ENCODE measurements around the gene PLEKHA1.

The PLEKHA1 gene

DNA sequence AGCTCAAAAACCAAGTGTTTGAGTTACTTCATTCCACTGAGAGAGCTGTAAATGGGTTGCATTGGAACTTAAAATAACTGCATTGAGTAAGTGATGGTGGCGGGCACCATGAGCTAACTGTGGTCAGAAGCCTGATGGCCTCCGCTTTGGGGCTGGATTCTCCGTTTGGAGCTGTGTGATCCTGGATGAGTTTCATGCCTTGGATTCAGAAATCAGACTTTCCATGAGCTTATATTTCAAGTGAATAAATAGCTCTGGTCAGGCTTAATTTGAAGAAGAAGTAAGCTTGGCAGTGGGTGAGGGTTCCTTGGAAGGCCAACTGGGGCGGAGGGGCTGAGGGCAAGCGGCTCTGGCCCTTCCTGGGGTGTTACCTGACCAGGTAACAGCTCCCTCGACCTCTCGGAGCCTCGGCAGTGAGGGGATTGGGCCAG is 92.5 kb downstream of the PLEKHA1 start:
- ATAC-seq (replicated peaks) (no peak), DNase-seq (no peak)
- Mint-ChIP-seq H3K9me3 (no peaks in the 10 kb centered on the region), H3K36me3 (ENCODE audit: insufficient read depth) (no peaks in the 10 kb centered on the region), H3K4me1 (ENCODE audit: low read depth in 2 of 2) (peaks cover 9 to 13% of the 10 kb centered on the region in 2 donors), H3K27ac (no peak overlapping the region), H3K4me3 (no peak overlapping the region), H3K27me3 (peaks cover 41 to 50% of the 10 kb centered on the region in 2 donors)

DNA sequence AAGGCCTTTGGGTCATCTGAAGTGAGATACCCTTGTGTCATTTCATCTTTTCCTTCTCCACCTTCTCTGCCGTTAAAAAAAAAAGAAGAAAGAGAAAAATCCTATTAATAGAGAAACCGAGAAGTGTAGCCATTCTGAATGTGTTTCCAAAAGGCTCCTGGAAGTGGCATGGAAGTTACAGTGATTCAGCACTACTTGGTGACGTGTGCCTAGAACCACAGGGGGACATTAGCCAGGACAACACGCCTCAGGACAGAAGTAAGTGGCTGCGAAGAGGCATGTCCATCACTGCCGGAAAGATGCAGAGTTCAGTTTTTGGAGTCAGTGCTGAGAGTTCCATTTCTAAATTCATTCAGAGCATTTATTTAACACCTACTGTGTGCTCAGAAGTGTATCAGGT is 93.2 kb downstream of the PLEKHA1 start:
- Mint-ChIP-seq H3K36me3 (ENCODE audit: insufficient read depth) (no peaks in the 10 kb centered on the region), H3K4me3 (no peak overlapping the region), H3K9me3 (no peaks in the 10 kb centered on the region), H3K27me3 (peaks cover 37 to 46% of the 10 kb centered on the region in 2 donors), H3K4me1 (ENCODE audit: low read depth in 2 of 2) (peaks cover 4 to 9% of the 10 kb centered on the region in 2 donors), H3K27ac (no peak overlapping the region)
- no peak for DNase-seq
- no peak for ATAC-seq (replicated peaks)

DNA sequence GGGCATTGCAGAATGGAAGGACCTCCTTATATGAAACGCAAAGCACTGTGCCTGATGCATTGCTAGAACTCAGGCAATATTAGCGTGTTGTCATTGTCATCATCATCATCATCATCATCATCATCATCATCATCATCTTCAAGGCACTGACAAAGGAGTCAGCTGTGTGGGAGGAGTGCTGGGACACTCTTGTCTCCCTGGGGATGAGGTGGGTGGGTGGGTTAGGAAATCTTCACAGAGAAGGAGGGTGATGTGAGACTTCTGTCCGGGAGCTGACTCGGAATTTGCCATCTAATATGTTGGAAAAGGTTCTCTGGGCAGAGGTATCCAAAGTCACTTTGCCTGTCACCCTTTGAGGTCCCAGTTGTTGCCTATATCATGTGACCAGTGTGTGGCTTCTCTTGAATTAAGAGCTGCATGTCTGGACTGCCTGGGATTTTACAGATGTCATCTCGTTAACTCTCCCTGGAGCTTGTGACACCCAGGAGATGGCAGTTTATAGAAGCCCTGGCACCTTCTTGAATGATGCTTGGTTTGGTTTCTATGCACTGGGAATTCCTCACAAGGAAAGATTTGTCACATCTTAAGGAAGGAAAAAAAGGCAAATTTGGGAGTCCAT is 93.9 kb downstream of the PLEKHA1 start:
- Mint-ChIP-seq H3K27ac (no peak overlapping the region), H3K4me1 (ENCODE audit: low read depth in 2 of 2) (peaks cover 0 to 5% of the 10 kb centered on the region in 2 donors), H3K27me3 (peaks cover 29 to 39% of the 10 kb centered on the region in 2 donors), H3K9me3 (no peaks in the 10 kb centered on the region), H3K4me3 (no peak overlapping the region), H3K36me3 (ENCODE audit: insufficient read depth) (no peaks in the 10 kb centered on the region)
- ATAC-seq (replicated peaks) (no peak), DNase-seq (no peak)

DNA sequence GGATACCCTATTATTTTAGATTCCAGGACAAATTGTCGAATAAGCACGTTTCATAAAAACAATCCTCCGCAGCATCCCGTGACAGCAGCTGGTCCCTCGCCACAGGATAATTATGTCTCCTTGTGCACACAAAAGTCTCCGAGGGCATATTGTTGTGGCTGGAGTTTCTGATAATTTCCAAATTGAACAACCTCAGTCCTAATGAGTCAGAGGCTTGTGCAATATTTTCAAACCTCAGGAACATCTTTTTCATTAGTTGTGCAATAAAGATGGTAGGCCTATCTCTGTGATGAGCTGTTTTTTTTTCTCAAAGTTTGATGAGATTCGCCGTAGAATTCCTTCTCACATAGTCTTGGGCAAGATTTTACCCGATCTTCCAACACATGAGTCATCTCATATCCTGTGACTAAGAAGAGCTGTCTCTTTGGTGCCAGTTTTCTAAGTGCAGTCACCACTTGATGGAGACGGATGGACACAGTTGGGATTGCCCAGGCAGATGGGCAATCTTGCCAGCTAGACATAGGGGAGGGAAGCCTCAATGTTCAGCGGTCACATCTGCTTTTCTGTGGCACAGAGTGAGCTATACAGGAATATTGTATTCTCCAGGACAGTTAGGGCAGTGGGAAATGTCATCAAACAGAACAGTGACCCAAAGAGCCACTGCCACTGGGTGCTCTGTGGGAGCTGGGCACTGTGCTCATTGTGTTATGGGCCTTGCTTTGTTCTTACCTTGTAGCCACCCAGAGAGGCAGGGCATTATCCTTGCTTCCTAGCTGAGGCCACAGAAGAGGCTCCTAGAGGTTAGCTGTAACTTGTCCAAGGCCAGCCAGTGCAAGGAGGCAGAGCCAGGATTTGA is 94.6 kb downstream of the PLEKHA1 start:
- no peak overlapping the region for H3K4me3 Mint-ChIP-seq
- no peaks in the 10 kb centered on the region for H3K9me3 Mint-ChIP-seq
- no peaks in the 10 kb centered on the region for H3K36me3 Mint-ChIP-seq (ENCODE audit: insufficient read depth)
- peaks cover 25 to 35% of the 10 kb centered on the region in 2 donors for H3K27me3 Mint-ChIP-seq
- ATAC-seq (replicated peaks) (no peak), DNase-seq (no peak)
- H3K4me1 Mint-ChIP-seq (ENCODE audit: low read depth in 2 of 2): peaks cover under 1 to 2% of the 10 kb centered on the region in 2 donors
- no peak overlapping the region for H3K27ac Mint-ChIP-seq

DNA sequence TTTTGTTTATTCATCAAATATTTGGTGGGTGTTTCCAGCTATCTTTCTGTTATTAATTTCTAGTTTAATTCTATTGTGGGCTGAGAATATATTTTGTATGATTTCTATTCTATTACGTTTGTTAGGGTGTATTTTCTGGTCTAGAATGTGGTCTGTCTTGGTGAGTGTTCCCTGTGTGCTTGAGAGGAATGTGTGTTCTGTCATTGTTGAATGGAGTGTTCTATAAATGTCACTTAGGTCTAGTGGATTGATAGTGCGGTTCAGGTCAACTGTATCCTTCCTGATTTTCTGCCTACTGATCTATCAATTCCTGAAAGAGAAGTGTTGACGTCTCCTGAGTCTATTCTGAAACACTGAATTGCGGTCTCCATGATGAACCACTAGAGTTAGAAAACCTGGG is 95.3 kb downstream of the PLEKHA1 start:
- Mint-ChIP-seq H3K4me1 (ENCODE audit: low read depth in 2 of 2) (peaks cover 3 to 5% of the 10 kb centered on the region in 2 donors), H3K27ac (no peak overlapping the region), H3K4me3 (no peak overlapping the region)

DNA sequence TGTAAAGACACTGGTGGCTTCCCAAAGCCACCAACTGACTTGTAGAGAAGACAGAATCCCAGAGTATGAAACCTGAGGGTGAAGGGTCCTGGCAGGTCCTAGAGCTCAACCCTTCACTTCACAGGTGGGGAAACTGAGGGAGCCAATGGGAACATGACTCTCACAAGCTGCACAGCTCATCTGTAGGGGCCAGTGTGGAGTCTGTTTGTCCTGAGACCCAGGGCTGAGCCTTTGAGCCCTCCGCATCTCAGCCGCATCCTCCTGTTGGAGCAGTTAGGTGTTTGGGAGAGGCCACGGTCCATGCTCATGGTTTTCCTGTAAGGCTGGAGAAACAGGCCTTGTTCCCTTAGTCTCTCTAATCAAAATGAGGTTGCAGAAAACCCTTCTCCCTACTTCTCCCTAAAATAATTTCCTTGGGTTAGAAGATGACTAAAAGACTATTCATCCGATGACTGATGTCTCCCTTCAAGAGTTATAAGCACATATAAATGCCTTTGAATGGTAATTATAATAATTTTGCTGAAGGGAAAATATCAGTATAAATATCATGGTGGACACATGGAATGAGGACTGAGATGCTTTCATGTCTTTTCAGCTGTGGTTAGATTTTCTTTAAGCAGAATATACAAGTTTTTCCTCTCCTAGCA is 97.1 kb downstream of the PLEKHA1 start:
- Mint-ChIP-seq H3K27me3 (peaks cover 39 to 40% of the 10 kb centered on the region in 2 donors), H3K4me1 (ENCODE audit: low read depth in 2 of 2) (peaks cover 3 to 5% of the 10 kb centered on the region in 2 donors), H3K4me3 (no peak overlapping the region), H3K9me3 (no peaks in the 10 kb centered on the region), H3K27ac (no peak overlapping the region), H3K36me3 (ENCODE audit: insufficient read depth) (no peaks in the 10 kb centered on the region)
- DNase-seq: no peak
- no peak for ATAC-seq (replicated peaks)

More for the DNA sequence above, 95.3 kb downstream of the PLEKHA1 start:
- Mint-ChIP-seq H3K27me3 (peaks cover 32 to 39% of the 10 kb centered on the region in 2 donors), H3K9me3 (no peaks in the 10 kb centered on the region), H3K36me3 (ENCODE audit: insufficient read depth) (no peaks in the 10 kb centered on the region)
- ATAC-seq (replicated peaks): no peak
- DNase-seq: no peak

DNA sequence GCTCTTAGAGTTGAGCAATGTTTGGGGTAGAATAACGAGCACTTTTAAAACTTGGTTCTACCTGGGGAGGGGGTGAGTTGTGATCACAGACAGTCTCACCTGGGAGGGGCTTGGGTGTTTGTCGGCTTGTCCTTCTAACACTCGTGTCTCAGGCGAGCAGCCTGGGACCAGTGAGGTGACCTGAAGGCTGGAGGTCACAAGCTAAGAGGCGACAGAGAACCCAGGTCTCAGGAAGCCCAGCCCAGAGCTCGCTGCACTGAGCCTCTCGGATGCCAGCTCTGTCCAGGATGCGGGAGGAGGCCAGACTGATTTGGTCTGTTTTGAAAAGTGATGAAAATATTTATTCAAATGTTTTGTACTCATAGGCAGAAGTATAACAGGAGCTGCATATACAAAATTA is 98.6 kb downstream of the PLEKHA1 start:
- H3K27me3 Mint-ChIP-seq: peaks cover 34 to 35% of the 10 kb centered on the region in 2 donors

DNA sequence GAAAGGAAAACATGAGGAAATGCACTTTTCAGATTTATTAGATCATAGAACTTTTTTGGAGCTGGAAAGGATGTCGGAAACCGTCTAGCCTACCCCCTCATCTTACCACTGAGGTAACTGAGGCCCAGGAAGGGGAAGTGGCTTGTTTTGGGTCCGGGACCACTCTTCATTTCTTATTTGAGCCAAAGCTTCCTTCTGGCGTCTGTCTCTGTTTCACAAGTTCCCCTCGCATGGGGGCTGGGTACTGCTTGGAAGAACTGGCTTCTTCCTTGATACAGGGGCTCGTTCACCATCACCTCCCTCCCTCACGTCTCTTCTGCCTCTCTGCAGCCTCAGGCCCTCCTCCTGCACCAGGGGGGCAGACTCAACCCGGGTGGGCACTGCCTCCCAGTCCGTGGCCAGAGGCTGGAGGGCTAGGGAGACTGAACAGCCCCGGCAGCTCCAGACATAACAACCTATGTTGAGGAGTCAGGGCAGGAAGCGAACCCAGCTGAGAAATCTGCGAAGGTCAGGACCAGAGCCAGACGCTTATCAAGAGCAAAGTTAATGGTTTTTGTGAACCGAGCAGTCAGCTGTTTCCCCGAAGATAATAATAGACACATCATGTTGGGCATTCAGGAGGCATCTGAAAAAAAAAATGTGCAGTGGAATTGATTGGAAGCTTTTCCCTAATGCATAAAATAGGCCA is 99.8 kb downstream of the PLEKHA1 start:
- Mint-ChIP-seq H3K27me3 (peaks cover 40 to 41% of the 10 kb centered on the region in 2 donors), H3K4me1 (ENCODE audit: low read depth in 2 of 2) (peaks cover 3 to 5% of the 10 kb centered on the region in 2 donors), H3K9me3 (no peaks in the 10 kb centered on the region), H3K27ac (peak overlapping the region in 1 of 2 donors; percentile 81), H3K4me3 (no peak overlapping the region), H3K36me3 (ENCODE audit: insufficient read depth) (no peaks in the 10 kb centered on the region)
- ATAC-seq (replicated peaks) (no peak), DNase-seq (no peak)

More for the DNA sequence above, 98.6 kb downstream of the PLEKHA1 start:
- Mint-ChIP-seq H3K4me3 (no peak overlapping the region), H3K9me3 (no peaks in the 10 kb centered on the region), H3K4me1 (ENCODE audit: low read depth in 2 of 2) (peaks cover 3 to 5% of the 10 kb centered on the region in 2 donors), H3K27ac (no peak overlapping the region), H3K36me3 (ENCODE audit: insufficient read depth) (no peaks in the 10 kb centered on the region)
- DNase-seq (no peak), ATAC-seq (replicated peaks) (no peak)

DNA sequence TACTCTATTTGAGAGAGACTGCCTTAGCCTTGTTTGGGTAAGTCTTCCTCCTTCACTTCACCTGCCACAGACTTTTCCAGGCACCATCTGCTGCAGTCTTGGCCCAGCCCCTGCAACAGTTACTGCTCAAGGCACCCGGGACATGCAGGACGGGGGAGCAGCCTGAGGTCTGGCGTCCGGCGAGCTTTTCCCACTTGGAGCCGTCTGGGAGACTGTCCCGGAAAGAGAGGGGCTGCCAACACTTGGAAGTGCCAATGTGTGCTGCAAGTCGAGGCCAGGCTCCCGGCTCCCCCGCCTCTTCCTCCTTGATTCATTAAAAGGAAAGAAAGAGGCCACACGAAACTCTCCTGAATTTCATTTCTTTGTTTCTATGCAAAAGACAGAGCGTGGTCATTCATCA is 100.6 kb downstream of the PLEKHA1 start:
- ATAC-seq (replicated peaks) (no peak), DNase-seq (no peak)
- Mint-ChIP-seq H3K4me3 (no peak overlapping the region), H3K4me1 (ENCODE audit: low read depth in 2 of 2) (peaks cover 3 to 5% of the 10 kb centered on the region in 2 donors), H3K27ac (no peak overlapping the region), H3K27me3 (peaks cover 43 to 49% of the 10 kb centered on the region in 2 donors), H3K36me3 (ENCODE audit: insufficient read depth) (no peaks in the 10 kb centered on the region), H3K9me3 (no peaks in the 10 kb centered on the region)

DNA sequence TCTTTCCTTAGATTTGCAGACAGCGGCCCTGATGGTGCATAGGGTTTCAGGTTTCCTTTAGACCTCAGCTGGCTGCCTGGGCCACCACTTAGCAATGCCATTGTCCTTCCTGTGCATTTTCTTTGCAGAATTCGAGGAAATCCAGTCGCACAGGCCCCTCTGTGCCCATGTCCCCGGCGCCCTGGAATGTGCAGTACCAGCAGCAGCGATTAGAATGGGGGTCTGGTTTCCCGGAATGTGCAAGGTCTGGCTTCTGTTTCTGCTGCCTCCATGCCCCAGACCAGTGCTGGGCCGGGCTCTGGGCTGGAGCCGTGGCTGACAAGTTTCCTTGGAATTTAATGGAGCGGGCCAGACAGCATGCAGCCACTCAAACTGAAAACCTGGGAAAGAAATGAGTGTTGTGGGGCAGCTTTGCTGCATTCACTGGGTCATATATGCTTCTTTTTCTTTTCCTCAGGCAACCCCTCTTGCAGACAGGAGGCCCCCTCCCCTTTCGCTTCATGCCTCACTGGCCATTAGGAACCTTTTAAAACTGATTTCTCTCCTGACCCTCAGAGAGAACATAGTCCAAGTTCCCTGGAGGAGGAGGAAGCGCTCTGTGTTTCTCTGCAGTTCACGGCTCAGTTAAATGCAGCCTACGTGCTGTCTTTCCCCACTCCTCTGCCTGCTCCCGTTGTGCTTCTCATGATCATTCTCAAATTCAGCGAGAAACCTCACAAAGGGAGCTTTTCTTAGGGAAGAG is 101.3 kb downstream of the PLEKHA1 start:
- ATAC-seq (replicated peaks) (no peak), DNase-seq (no peak)
- H3K36me3 Mint-ChIP-seq (ENCODE audit: insufficient read depth): peaks cover 4% of the 10 kb centered on the region
- H3K27me3 Mint-ChIP-seq: peaks cover 42 to 49% of the 10 kb centered on the region in 2 donors
- H3K4me1 Mint-ChIP-seq (ENCODE audit: low read depth in 2 of 2): peaks cover 3 to 5% of the 10 kb centered on the region in 2 donors
- no peak overlapping the region for H3K27ac Mint-ChIP-seq
- no peak overlapping the region for H3K4me3 Mint-ChIP-seq
- H3K9me3 Mint-ChIP-seq: no peaks in the 10 kb centered on the region

DNA sequence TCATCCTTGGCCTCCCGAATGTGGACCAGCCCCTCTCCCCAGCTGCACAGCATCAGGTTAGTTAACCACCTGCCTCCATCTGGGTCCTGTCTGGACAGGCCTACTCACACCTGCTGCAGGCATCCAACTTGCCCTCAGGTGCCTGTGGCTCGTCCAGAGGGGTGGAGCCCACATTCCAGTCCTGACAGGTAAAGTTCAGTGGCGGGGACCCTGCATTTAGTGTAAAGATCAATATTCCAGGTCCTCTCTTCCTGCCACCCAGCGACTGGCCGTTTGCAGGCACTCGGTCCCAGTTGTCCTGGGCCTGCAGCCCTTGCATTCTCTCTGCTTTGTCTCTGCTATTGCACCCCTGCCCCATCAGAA is 101.8 kb downstream of the PLEKHA1 start:
- Mint-ChIP-seq H3K4me1 (ENCODE audit: low read depth in 2 of 2) (peaks cover 3 to 5% of the 10 kb centered on the region in 2 donors), H3K4me3 (no peak overlapping the region), H3K27me3 (peaks cover 37 to 47% of the 10 kb centered on the region in 2 donors), H3K9me3 (no peaks in the 10 kb centered on the region), H3K36me3 (ENCODE audit: insufficient read depth) (peaks cover 4% of the 10 kb centered on the region), H3K27ac (no peak overlapping the region)
- DNase-seq (no peak), ATAC-seq (replicated peaks) (no peak)

DNA sequence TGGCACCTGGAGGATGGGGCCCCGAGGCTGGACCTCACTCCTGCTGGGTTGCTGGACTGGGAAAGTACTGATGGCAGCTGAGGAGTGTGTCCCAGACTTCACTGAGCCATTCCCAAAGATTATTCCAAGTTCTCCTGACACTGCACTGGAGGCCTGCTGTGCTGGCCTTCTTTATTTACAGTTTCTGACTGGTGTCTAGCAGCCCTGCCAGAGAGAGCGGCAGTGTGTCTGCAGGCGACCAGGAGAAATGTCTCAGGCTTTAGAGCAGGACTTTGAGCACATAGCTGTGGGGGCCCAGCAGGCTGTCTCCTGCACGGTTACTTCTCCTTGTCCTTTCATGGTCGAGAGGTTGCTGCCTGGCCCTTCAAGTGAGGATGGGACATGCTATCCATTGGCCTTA is 102.9 kb downstream of the PLEKHA1 start:
- DNase-seq (no peak), ATAC-seq (replicated peaks) (no peak)
- H3K27me3 Mint-ChIP-seq: peaks cover 40 to 47% of the 10 kb centered on the region in 2 donors
- peaks cover 4% of the 10 kb centered on the region for H3K36me3 Mint-ChIP-seq (ENCODE audit: insufficient read depth)
- H3K27ac Mint-ChIP-seq: no peak overlapping the region
- H3K9me3 Mint-ChIP-seq: peaks cover 3 to 6% of the 10 kb centered on the region in 2 donors
- H3K4me3 Mint-ChIP-seq: no peak overlapping the region
- peaks cover 3 to 5% of the 10 kb centered on the region in 2 donors for H3K4me1 Mint-ChIP-seq (ENCODE audit: low read depth in 2 of 2)

All from effector memory CD8-positive, alpha-beta T cell (primary cell).